WTC11 (cell line): ENCODE measurements around the gene C19orf53. TPM values are rescaled to one million over a fixed set of nuclear protein-coding genes. Genes with fewer than 3 reads are reported as not detected.

Experiments
- ATAC-seq: fragments of 200-7000 bp; cut with Tn5 transposase; 2 replicates; pipeline ENCODE4 v1.10.0; 2021; ENCODE audit warnings: mild to moderate bottlenecking, moderate library complexity
- CTCF ChIA-PET: fragments of 300-600 bp; sonication (Branson Sonifier 250); formaldehyde crosslinking; loops from one replicate; lab custom pipeline; 2021; ENCODE audit warnings: antibody characterized with exemption; lab: Charles Lee
- POLR2A ChIA-PET: fragments of 350-600 bp; sonication (Branson Sonifier 250); formaldehyde crosslinking; loops from one replicate; lab custom pipeline; 2021; ENCODE audit warnings: antibody characterized with exemption; lab: Charles Lee
- DNase-seq: peaks from one replicate; pipeline ENCODE4 v3.0.0; 2021; ENCODE audit warnings: low spot score
- H3K27ac Mint-ChIP-seq: 2 replicates; pipeline ENCODE4 v1.8.0; 2021; ENCODE audit warnings: mixed read lengths
- H3K27me3 Mint-ChIP-seq: 2 replicates; pipeline ENCODE4 v1.8.0; 2021; ENCODE audit warnings: low read depth, mild to moderate bottlenecking, moderate library complexity, mixed read lengths
- H3K36me3 Mint-ChIP-seq: 2 replicates; pipeline ENCODE4 v1.8.0; 2021; ENCODE audit warnings: mixed read lengths
- H3K4me1 Mint-ChIP-seq: 2 replicates; pipeline ENCODE4 v1.8.0; 2022; ENCODE audit warnings: mixed read lengths
- H3K4me3 Mint-ChIP-seq: 2 replicates; pipeline ENCODE4 v1.8.0; 2021; ENCODE audit warnings: mild to moderate bottlenecking, moderate library complexity, mixed read lengths
- H3K9me3 Mint-ChIP-seq: 2 replicates; pipeline ENCODE4 v1.8.0; 2021; ENCODE audit warnings: mixed read lengths
- AR ChIP-seq: fragments of 250-450 bp; sonication (Bioruptor Pico); IDR thresholded peaks from 2 replicates; pipeline ENCODE4 v1.9.0; 2021; ENCODE audit warnings: mild to moderate bottlenecking
- CREB1 ChIP-seq: sonication (generic); formaldehyde crosslinking; IDR thresholded peaks from 2 replicates; pipeline ENCODE4 v1.8.0; 2023; ENCODE audit warnings: mild to moderate bottlenecking, missing genetic modification reagents
- ESRRA ChIP-seq: sonication (generic); formaldehyde crosslinking; IDR thresholded peaks from 2 replicates; pipeline ENCODE4 v1.8.1; 2022; ENCODE audit warnings: mild to moderate bottlenecking, missing genetic modification reagents, borderline replicate concordance
- FOXK1 ChIP-seq: sonication (generic); formaldehyde crosslinking; IDR thresholded peaks from 2 replicates; pipeline ENCODE4 v1.8.0; 2022; ENCODE audit warnings: mild to moderate bottlenecking, moderate library complexity, missing genetic modification reagents
- FOXP1 ChIP-seq: sonication (generic); formaldehyde crosslinking; IDR thresholded peaks from 2 replicates; pipeline ENCODE4 v1.8.0; 2022; ENCODE audit warnings: missing genetic modification reagents, mild to moderate bottlenecking, moderate library complexity, borderline replicate concordance
- GABPB1 ChIP-seq: sonication (generic); formaldehyde crosslinking; IDR thresholded peaks from 2 replicates; pipeline ENCODE4 v1.8.1; 2023; ENCODE audit warnings: mild to moderate bottlenecking, missing genetic modification reagents
- GTF2I ChIP-seq: fragments of 250-450 bp; sonication (Bioruptor Pico); conservative IDR thresholded peaks from 2 replicates; pipeline ENCODE4 v1.4.0; 2021; ENCODE audit warnings: mild to moderate bottlenecking
- HMGA2 ChIP-seq: fragments of 250-450 bp; sonication (Bioruptor Pico); IDR thresholded peaks from 2 replicates; pipeline ENCODE4 v1.4.0; 2021; ENCODE audit warnings: mild to moderate bottlenecking, moderate library complexity
- JAZF1 ChIP-seq: fragments of 250-450 bp; sonication (Bioruptor Pico); IDR thresholded peaks from 2 replicates; pipeline ENCODE4 v1.9.0; 2021; ENCODE audit warnings: moderate library complexity, mild to moderate bottlenecking, inconsistent platforms
- JUN ChIP-seq: sonication (generic); formaldehyde crosslinking; IDR thresholded peaks from 2 replicates; pipeline ENCODE4 v1.8.0; 2023; ENCODE audit warnings: mild to moderate bottlenecking, missing genetic modification reagents
- MXD4 ChIP-seq: fragments of 250-450 bp; sonication (Bioruptor Pico); IDR thresholded peaks from 2 replicates; pipeline ENCODE4 v1.8.0; 2021; ENCODE audit warnings: mild to moderate bottlenecking, moderate library complexity, borderline replicate concordance
- NFATC4 ChIP-seq: fragments of 250-450 bp; sonication (Bioruptor Pico); IDR thresholded peaks from 2 replicates; pipeline ENCODE4 v1.9.0; 2021; ENCODE audit warnings: mild to moderate bottlenecking
- NR2C2 ChIP-seq: sonication (generic); formaldehyde crosslinking; IDR thresholded peaks from 2 replicates; pipeline ENCODE4 v1.8.0; 2022; ENCODE audit warnings: mild to moderate bottlenecking, missing genetic modification reagents
- PRRX2 ChIP-seq: fragments of 250-450 bp; sonication (Bioruptor Pico); IDR thresholded peaks from 2 replicates; pipeline ENCODE4 v1.8.0; 2021; ENCODE audit warnings: mild to moderate bottlenecking
- SP1 ChIP-seq: sonication (generic); formaldehyde crosslinking; conservative IDR thresholded peaks from 2 replicates; pipeline ENCODE4 v1.8.1; 2022; ENCODE audit warnings: missing genetic modification reagents
- TEAD1 ChIP-seq: sonication (generic); formaldehyde crosslinking; IDR thresholded peaks from 2 replicates; pipeline ENCODE4 v1.8.0; 2022; ENCODE audit warnings: mild to moderate bottlenecking, missing genetic modification reagents
- USF2 ChIP-seq: sonication (generic); formaldehyde crosslinking; IDR thresholded peaks from 2 replicates; pipeline ENCODE4 v1.8.1; 2023; ENCODE audit warnings: mild to moderate bottlenecking, missing genetic modification reagents, moderate library complexity
- ZNF121 ChIP-seq: sonication (generic); formaldehyde crosslinking; IDR thresholded peaks from 2 replicates; pipeline ENCODE4 v1.8.0; 2023; ENCODE audit warnings: missing genetic modification reagents
- ZNF263 ChIP-seq: sonication (generic); formaldehyde crosslinking; IDR thresholded peaks from 2 replicates; pipeline ENCODE4 v1.8.1; 2022; ENCODE audit warnings: low read depth, mild to moderate bottlenecking, moderate library complexity, missing genetic modification reagents
- total RNA-seq: library from RNA; stranded (reverse); gene quantifications from 3 replicates; pipeline ENCODE4 v1.2.3, GENCODE V29; 2021
- TF ChIP-seq, protein P1 (sequence below): fragments of 250-450 bp; sonication (Bioruptor Pico); IDR thresholded peaks from 2 replicates; pipeline ENCODE4 v2.1.2; 2022; ENCODE audit warnings: mild to moderate bottlenecking, moderate library complexity
- TF ChIP-seq, protein P2 (sequence below): fragments of 250-450 bp; sonication (Bioruptor Pico); IDR thresholded peaks from 2 replicates; pipeline ENCODE4 v1.9.0; 2021; ENCODE audit warnings: mild to moderate bottlenecking, borderline replicate concordance
- TF ChIP-seq, protein P3 (sequence below): sonication (generic); formaldehyde crosslinking; IDR thresholded peaks from 2 replicates; pipeline ENCODE4 v1.8.1; 2023; ENCODE audit warnings: mild to moderate bottlenecking, missing genetic modification reagents
- TF ChIP-seq, protein P4 (sequence below): sonication (generic); formaldehyde crosslinking; IDR thresholded peaks from 2 replicates; pipeline ENCODE4 v1.8.0; 2023; ENCODE audit warnings: missing genetic modification reagents

The C19orf53 gene
- total RNA-seq, 1 experiment from 2014 or later: 102 TPM

DNA sequence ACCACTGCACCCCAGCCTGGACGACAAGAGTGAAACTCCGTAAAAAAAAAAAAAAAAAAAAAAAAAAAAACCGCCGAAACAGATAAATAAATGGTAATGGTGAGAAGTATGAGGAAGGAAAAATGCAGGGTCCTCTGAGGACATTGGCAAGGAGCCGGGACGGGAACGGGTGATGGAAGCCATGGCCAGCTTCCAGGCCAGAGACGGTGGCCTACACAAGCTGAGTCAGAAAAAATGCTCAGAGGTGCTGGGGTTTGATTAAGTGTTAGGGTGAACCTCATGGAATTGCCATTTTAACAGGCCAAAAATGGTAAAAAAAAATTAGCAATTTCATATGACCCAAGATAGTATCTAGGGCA is 20.1 kb downstream of the C19orf53 start:
- ChIA-PET POLR2A (interaction anchor here (1.5 to 3.0 kb wide), 5 partner anchors 10 to 52 kb away, joined by 3 to 19 read pairs (median 11); a partner anchor contains a TSS), CTCF (interaction anchor here (0.6 to 3.6 kb wide), 7 partner anchors 8 to 71 kb away, joined by 3 to 28 read pairs (median 5); a partner anchor contains a TSS)
- ATAC-seq: no peak
- TF ChIP-seq HMGA2: no peak
- TF ChIP-seq GABPB1 (CRISPR knock-in tag): no peak
- no peak for TF ChIP-seq MXD4 (CRISPR knock-in tag)
- TF ChIP-seq NR2C2 (CRISPR knock-in tag): no peak
- no peak for TF ChIP-seq ZNF263 (CRISPR knock-in tag)
- H3K27me3 Mint-ChIP-seq: no peaks in the 10 kb centered on the region
- no peak for DNase-seq
- peak overlapping the region; percentile 98 for H3K27ac Mint-ChIP-seq
- peaks cover 16% of the 10 kb centered on the region for H3K4me1 Mint-ChIP-seq
- no peaks in the 10 kb centered on the region for H3K9me3 Mint-ChIP-seq
- H3K36me3 Mint-ChIP-seq: no peaks in the 10 kb centered on the region
- peak overlapping the region; percentile 77 for H3K4me3 Mint-ChIP-seq

- DNase-seq (peak; percentile 100), ATAC-seq (peak; percentile 91)
- Mint-ChIP-seq H3K36me3 (no peaks in the 10 kb centered on the region), H3K9me3 (no peaks in the 10 kb centered on the region), H3K27me3 (no peaks in the 10 kb centered on the region), H3K27ac (peak within 1 kb of the TSS; percentile 98), H3K4me1 (peaks cover 16% of the 10 kb centered on the region), H3K4me3 (peak within 1 kb of the TSS; percentile 92)
- ChIA-PET POLR2A (interaction anchor here (0.5 to 3.0 kb wide), 15 partner anchors 10 to 400 kb away, joined by 3 to 19 read pairs (median 5); a partner anchor contains a TSS), CTCF (interaction anchor here (0.7 to 4.0 kb wide), 14 partner anchors 9 to 277 kb away, joined by 3 to 28 read pairs (median 5); partner anchors contain the start of gene MISP3)
- TF ChIP-seq, protein P1, sequence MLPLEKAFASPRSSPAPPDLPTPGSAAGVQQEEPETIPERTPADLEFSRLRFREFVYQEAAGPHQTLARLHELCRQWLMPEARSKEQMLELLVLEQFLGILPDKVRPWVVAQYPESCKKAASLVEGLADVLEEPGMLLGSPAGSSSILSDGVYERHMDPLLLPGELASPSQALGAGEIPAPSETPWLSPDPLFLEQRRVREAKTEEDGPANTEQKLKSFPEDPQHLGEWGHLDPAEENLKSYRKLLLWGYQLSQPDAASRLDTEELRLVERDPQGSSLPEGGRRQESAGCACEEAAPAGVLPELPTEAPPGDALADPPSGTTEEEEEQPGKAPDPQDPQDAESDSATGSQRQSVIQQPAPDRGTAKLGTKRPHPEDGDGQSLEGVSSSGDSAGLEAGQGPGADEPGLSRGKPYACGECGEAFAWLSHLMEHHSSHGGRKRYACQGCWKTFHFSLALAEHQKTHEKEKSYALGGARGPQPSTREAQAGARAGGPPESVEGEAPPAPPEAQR (CRISPR knock-in tag): peak; percentile 38; the same call in 1 of the 2 replicates
- TF ChIP-seq MXD4 (CRISPR knock-in tag): no peak
- peak; percentile 97 for TF ChIP-seq FOXK1
- TF ChIP-seq JUN (CRISPR knock-in tag): no peak
- TF ChIP-seq USF2 (CRISPR knock-in tag): peak; percentile 70
- TF ChIP-seq GTF2I: peak; percentile 99
- TF ChIP-seq, protein P2, sequence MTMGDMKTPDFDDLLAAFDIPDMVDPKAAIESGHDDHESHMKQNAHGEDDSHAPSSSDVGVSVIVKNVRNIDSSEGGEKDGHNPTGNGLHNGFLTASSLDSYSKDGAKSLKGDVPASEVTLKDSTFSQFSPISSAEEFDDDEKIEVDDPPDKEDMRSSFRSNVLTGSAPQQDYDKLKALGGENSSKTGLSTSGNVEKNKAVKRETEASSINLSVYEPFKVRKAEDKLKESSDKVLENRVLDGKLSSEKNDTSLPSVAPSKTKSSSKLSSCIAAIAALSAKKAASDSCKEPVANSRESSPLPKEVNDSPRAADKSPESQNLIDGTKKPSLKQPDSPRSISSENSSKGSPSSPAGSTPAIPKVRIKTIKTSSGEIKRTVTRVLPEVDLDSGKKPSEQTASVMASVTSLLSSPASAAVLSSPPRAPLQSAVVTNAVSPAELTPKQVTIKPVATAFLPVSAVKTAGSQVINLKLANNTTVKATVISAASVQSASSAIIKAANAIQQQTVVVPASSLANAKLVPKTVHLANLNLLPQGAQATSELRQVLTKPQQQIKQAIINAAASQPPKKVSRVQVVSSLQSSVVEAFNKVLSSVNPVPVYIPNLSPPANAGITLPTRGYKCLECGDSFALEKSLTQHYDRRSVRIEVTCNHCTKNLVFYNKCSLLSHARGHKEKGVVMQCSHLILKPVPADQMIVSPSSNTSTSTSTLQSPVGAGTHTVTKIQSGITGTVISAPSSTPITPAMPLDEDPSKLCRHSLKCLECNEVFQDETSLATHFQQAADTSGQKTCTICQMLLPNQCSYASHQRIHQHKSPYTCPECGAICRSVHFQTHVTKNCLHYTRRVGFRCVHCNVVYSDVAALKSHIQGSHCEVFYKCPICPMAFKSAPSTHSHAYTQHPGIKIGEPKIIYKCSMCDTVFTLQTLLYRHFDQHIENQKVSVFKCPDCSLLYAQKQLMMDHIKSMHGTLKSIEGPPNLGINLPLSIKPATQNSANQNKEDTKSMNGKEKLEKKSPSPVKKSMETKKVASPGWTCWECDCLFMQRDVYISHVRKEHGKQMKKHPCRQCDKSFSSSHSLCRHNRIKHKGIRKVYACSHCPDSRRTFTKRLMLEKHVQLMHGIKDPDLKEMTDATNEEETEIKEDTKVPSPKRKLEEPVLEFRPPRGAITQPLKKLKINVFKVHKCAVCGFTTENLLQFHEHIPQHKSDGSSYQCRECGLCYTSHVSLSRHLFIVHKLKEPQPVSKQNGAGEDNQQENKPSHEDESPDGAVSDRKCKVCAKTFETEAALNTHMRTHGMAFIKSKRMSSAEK (CRISPR knock-in tag): no peak
- TF ChIP-seq SP1 (CRISPR knock-in tag): peak; percentile 72
- TF ChIP-seq AR (CRISPR knock-in tag): no peak
- TF ChIP-seq JAZF1 (CRISPR knock-in tag): no peak
- TF ChIP-seq, protein P3, sequence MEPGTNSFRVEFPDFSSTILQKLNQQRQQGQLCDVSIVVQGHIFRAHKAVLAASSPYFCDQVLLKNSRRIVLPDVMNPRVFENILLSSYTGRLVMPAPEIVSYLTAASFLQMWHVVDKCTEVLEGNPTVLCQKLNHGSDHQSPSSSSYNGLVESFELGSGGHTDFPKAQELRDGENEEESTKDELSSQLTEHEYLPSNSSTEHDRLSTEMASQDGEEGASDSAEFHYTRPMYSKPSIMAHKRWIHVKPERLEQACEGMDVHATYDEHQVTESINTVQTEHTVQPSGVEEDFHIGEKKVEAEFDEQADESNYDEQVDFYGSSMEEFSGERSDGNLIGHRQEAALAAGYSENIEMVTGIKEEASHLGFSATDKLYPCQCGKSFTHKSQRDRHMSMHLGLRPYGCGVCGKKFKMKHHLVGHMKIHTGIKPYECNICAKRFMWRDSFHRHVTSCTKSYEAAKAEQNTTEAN (CRISPR knock-in tag): no peak
- TF ChIP-seq, protein P4, sequence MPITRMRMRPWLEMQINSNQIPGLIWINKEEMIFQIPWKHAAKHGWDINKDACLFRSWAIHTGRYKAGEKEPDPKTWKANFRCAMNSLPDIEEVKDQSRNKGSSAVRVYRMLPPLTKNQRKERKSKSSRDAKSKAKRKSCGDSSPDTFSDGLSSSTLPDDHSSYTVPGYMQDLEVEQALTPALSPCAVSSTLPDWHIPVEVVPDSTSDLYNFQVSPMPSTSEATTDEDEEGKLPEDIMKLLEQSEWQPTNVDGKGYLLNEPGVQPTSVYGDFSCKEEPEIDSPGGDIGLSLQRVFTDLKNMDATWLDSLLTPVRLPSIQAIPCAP (CRISPR knock-in tag): no peak
- TF ChIP-seq GABPB1 (CRISPR knock-in tag): no peak
- TF ChIP-seq CREB1: no peak
- peak; percentile 82; the same call in 1 of the 2 replicates for TF ChIP-seq FOXP1 (CRISPR knock-in tag)
- TF ChIP-seq ESRRA (CRISPR knock-in tag): no peak
- peak; percentile 69; the same call in 1 of the 2 replicates for TF ChIP-seq TEAD1 (CRISPR knock-in tag)
- no peak for TF ChIP-seq PRRX2 (CRISPR knock-in tag)
- no peak for TF ChIP-seq NFATC4 (CRISPR knock-in tag)
- peak; percentile 100 for TF ChIP-seq ZNF121 (CRISPR knock-in tag)
Measured at GRCh38 chr19:13794757-13795589, 20.7 kb downstream of the C19orf53 start, which contains the start of gene ZSWIM4. Gene ZSWIM4, plus strand, starts transcription at chr19:13795443. Its CDS starts 206 bp downstream, at chr19:13795649.
